Spleen (tissue), 11 donors: ENCODE data around the gene EHD4. TPM values are rescaled to one million over a fixed set of nuclear protein-coding genes. Genes with fewer than 3 reads are reported as not detected.

Experiments used
- DNase-seq: peaks from one replicate; pipeline ENCODE4 v3.0.0-alpha.2; 2020
- H3K27ac ChIP-seq, 8 donors: fragments of 200-600 bp; sonication (generic) in 7 of 8; 1 replicate in 4 of 8; 2 replicates in 4 of 8; pipeline versions ENCODE4 v1.5.0 to v1.8.0; 2016 to 2021; ENCODE audit warnings: inconsistent platforms in 4 of 8, mild to moderate bottlenecking in 4 of 8, moderate library complexity in 1 of 8
- H3K27me3 ChIP-seq, 7 donors: fragments of 200-600 bp; sonication (generic) in 6 of 7; replicated peaks in 1 of 7; 1 replicate in 4 of 7; 2 replicates in 3 of 7; pipeline versions ENCODE4 v1.5.0 to v1.8.0; 2016 to 2021; ENCODE audit warnings: inconsistent platforms in 3 of 7, mild to moderate bottlenecking in 1 of 7
- H3K36me3 ChIP-seq, 6 donors: fragments of 200-600 bp; sonication (generic) in 5 of 6; 1 replicate in 4 of 6; 2 replicates in 2 of 6; pipeline versions ENCODE4 v1.5.0 to v1.8.0; 2016 to 2021; ENCODE audit warnings: inconsistent platforms in 2 of 6
- H3K4me1 ChIP-seq, 6 donors: fragments of 200-600 bp; sonication (generic) in 5 of 6; 1 replicate in 3 of 6; 2 replicates in 3 of 6; pipeline versions ENCODE4 v1.5.0 to v1.8.0; 2016 to 2021; ENCODE audit warnings: inconsistent platforms in 3 of 6
- H3K4me3 ChIP-seq, 8 donors: fragments of 200-600 bp; sonication (generic) in 7 of 8; 1 replicate in 4 of 8; 2 replicates in 4 of 8; pipeline versions ENCODE4 v1.5.0 to v1.8.0; 2016 to 2021; ENCODE audit warnings: inconsistent platforms in 4 of 8, mild to moderate bottlenecking in 4 of 8, moderate library complexity in 2 of 8
- H3K9me3 ChIP-seq, 8 donors: fragments of 200-600 bp; sonication (generic) in 7 of 8; 1 replicate in 4 of 8; 2 replicates in 4 of 8; pipeline versions ENCODE4 v1.5.0 to v1.8.0; 2016 to 2021; ENCODE audit warnings: inconsistent platforms in 4 of 8
- POLR2A ChIP-seq, 3 donors: fragments of 450-650 bp; IDR thresholded peaks; one replicate each; pipeline ENCODE4 v1.5.1; 2017; ENCODE audit warnings: antibody characterized with exemption in 3 of 3, mild to moderate bottlenecking in 1 of 3
- POLR2AphosphoS5 ChIP-seq, 3 donors: sonication (generic); formaldehyde crosslinking; IDR thresholded peaks; one replicate each; pipeline ENCODE4 v1.5.1; 2017; ENCODE audit warnings: antibody characterized with exemption in 3 of 3
- WGBS, 5 donors: extraction: QIAGEN DNeasy Blood & Tissue Kit in 3 of 5; methylation state at CpG; one replicate each; pipeline versions ENCODE4 v1.1.5 to v1.1.7; 2013 to 2018; 5-methylcytosine and 5-hydroxymethylcytosine counted together
- intact Hi-C: fragments of 100-400 bp; cut with DNase I; formaldehyde crosslinking; loops from one replicate; pipeline ENCODE4 v1.15.0; 2023; ENCODE audit warnings: low total_unique reads
- polyA plus RNA-seq, 3 donors: library from polyadenylated mRNA; stranded (reverse); fragments of 200-250 nt; gene quantifications; one replicate each; pipeline ENCODE4 v1.2.1, GENCODE V29; 2013
- total RNA-seq, 7 donors: library from RNA; depleted of rRNA in 3 of 7; stranded (reverse); fragments of >200 nt in 3 of 7; fragmentation: NEBNext Ultra II Directional in 4 of 7; extraction: Animal tissue kit (Norgen Biotek cat#: 25700) in 4 of 7; gene quantifications; one replicate each; pipeline versions ENCODE4 v1.1.0 to v1.2.1, GENCODE V29; 2016 to 2021
- TF ChIP-seq, protein P1 (sequence below), 11 experiments: fragments of 200-600 bp in 7 of 11; fragments of 450-650 bp in 4 of 11; sonication (generic) in 4 of 11; IDR thresholded peaks in 8 of 11; conservative IDR thresholded peaks in 3 of 11; 1 replicate in 7 of 11; 2 replicates in 4 of 11; pipeline versions ENCODE4 v1.4.0 to v1.8.0; 2016 to 2021; ENCODE audit warnings: antibody characterized with exemption in 11 of 11, inconsistent platforms in 4 of 11, mild to moderate bottlenecking in 1 of 11
- donor health status: healthy with polysubstance abuse.
- donor health status: DM: no; HTN: no; CAD: no; lungs with moderate emphysema.
- donor health status: DM: no; HTN: no; CAD: no.
- donor health status: Bipolar disorder and iron deficiency.
- donor health status: healthy.
- donor health status: DM: no; HTN: no; CAD: no.
- donor health status: DM: yes; HTN: yes; CAD: no.

The EHD4 gene
- total and polyA plus RNA-seq, 10 donors = 5.5 to 33.2 (median 21.7) TPM

DNA sequence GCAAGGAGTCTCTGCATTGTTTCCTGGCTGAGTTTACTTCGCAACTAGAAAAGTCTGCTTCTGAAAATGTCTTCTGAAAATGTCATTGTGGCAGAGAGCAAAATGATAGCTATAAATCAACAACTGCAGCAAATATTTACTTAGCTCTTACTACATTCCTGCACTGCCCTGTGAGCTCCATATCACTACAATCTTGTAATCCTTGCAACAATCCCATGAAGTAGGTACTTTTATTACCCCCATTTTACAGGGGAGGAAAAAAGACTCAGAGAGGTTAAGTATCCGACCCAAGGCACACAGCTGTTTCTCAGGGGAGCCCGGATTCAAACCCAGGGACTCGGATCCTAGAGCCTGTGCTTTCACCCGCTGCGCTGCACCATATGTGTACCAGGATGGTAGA lies 44.3 kb downstream of the EHD4 start:
- no peaks in the 10 kb centered on the region for H3K27me3 ChIP-seq
- H3K36me3 ChIP-seq = peaks cover 0 to 24% (median 0%) of the 10 kb centered on the region in 6 donors
- no peaks in the 10 kb centered on the region for H3K9me3 ChIP-seq
- peak overlapping the region in 7 of 8 donors; percentile 19 to 79 (median 74) for H3K27ac ChIP-seq
- intact Hi-C loops = no loop called here
- DNase-seq = no peak
- WGBS, 5 donors = 82 to 92% (median 85%) methylated on average over 6 of the region's 6 CpGs
- TF ChIP-seq POLR2A (IDR thresholded peaks at IDR 0.05) (no peak), POLR2AphosphoS5 (IDR thresholded peaks at IDR 0.05) (no peak)
- TF ChIP-seq, protein P1, sequence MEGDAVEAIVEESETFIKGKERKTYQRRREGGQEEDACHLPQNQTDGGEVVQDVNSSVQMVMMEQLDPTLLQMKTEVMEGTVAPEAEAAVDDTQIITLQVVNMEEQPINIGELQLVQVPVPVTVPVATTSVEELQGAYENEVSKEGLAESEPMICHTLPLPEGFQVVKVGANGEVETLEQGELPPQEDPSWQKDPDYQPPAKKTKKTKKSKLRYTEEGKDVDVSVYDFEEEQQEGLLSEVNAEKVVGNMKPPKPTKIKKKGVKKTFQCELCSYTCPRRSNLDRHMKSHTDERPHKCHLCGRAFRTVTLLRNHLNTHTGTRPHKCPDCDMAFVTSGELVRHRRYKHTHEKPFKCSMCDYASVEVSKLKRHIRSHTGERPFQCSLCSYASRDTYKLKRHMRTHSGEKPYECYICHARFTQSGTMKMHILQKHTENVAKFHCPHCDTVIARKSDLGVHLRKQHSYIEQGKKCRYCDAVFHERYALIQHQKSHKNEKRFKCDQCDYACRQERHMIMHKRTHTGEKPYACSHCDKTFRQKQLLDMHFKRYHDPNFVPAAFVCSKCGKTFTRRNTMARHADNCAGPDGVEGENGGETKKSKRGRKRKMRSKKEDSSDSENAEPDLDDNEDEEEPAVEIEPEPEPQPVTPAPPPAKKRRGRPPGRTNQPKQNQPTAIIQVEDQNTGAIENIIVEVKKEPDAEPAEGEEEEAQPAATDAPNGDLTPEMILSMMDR (IDR thresholded peaks at IDR 0.05 in 8 of 11, conservative IDR thresholded peaks at IDR 0.05 in 3 of 11) = no peak
- H3K4me1 ChIP-seq = peaks cover 21 to 98% (median 78%) of the 10 kb centered on the region in 6 donors
- H3K4me3 ChIP-seq = no peak overlapping the region

DNA sequence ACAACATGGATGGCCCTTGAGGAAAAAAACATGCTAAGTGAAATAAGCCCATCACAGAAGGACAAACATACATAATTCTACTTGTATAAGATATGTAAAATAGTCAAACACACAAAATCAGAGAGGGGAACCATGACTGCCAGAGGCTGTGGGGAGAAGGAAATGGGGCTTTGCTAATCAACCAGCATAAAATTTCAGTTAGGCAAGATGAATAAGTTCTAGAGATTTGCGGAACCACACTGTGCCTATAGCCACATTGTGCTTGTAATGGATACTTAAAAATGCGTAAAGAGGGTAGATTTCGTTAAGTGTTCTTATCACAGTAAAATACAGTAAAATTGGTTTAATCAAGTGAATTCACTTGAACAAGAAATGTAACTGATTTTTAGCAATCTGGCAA lies 44.8 kb downstream of the EHD4 start:
- H3K4me3 ChIP-seq = no peak overlapping the region
- 49 to 70% (median 51%) methylated on average over 3 of the region's 3 CpGs for WGBS, 5 donors
- H3K9me3 ChIP-seq = no peaks in the 10 kb centered on the region
- DNase-seq = no peak
- H3K27ac ChIP-seq = peak overlapping the region in 7 of 8 donors; percentile 19 to 79 (median 74)
- H3K27me3 ChIP-seq = no peaks in the 10 kb centered on the region
- intact Hi-C loops = no loop called here
- H3K36me3 ChIP-seq = peaks cover 0 to 27% (median 0%) of the 10 kb centered on the region in 6 donors
- H3K4me1 ChIP-seq = peaks cover 18 to 94% (median 76%) of the 10 kb centered on the region in 6 donors
- TF ChIP-seq, protein P1 (IDR thresholded peaks at IDR 0.05 in 8 of 11, conservative IDR thresholded peaks at IDR 0.05 in 3 of 11) = no peak
- TF ChIP-seq POLR2A (IDR thresholded peaks at IDR 0.05) = no peak
- no peak for TF ChIP-seq POLR2AphosphoS5 (IDR thresholded peaks at IDR 0.05)

DNA sequence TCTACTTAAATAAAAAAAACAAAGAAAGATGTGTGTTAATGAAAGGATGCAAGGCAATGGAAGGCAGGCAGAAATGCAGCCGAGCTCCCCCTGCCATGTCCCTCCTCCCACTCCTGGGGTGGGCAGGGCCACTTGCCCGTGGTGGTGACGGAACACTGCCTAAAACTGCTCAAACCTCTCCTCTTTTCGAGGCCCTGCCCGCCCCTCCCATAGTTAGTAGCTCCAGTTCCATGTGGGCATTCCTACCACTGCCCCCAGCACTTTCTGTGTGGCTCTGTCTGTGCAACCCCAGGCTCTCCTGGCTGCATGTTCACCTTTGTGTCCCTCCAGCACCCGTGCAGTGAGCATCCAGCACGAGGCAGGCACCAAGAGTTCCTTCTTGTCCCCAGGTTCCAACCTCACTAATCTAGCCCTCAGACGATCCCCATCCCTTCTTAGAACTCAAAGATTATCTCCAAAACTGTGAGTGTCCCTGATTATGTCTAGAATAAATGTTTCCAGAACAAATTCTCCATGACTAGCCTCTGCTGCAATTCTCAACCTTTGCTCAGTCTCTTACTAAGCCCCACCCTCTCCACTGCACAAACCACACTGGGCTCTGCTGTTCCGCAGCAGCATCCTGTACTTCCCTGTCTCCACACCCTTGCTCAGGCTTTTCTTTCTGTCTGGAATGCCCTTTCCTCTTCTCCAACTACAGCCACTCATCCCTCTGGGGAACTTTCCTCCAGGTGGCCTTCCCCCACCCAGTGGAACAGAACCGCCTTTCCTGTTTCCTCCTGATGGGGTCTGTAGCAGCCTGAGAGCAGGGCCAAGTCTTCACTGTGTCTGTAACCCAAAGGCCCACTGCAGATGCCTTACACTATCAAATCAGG lies 45.9 kb downstream of the EHD4 start:
- Histone ChIP-seq H3K27ac (peak overlapping the region in 7 of 8 donors; percentile 9 to 79 (median 74)), H3K9me3 (no peaks in the 10 kb centered on the region), H3K27me3 (no peaks in the 10 kb centered on the region), H3K4me1 (peaks cover 18 to 84% (median 76%) of the 10 kb centered on the region in 6 donors), H3K36me3 (peaks cover 0 to 27% (median 0%) of the 10 kb centered on the region in 6 donors), H3K4me3 (no peak overlapping the region)
- 57 to 72% (median 59%) methylated on average over 10 of the region's 10 CpGs for WGBS, 5 donors
- no peak for DNase-seq
- intact Hi-C loops = no loop called here
- TF ChIP-seq POLR2A (IDR thresholded peaks at IDR 0.05) (no peak), POLR2AphosphoS5 (IDR thresholded peaks at IDR 0.05) (no peak)
- TF ChIP-seq, protein P1 (IDR thresholded peaks at IDR 0.05 in 8 of 11, conservative IDR thresholded peaks at IDR 0.05 in 3 of 11) = no peak

GRCh38 chr15:41925086-41925608 lies 47.2 kb downstream of the EHD4 start:
- Histone ChIP-seq H3K36me3 (peaks cover 0 to 31% (median 0%) of the 10 kb centered on the region in 6 donors), H3K27me3 (no peaks in the 10 kb centered on the region), H3K4me1 (peaks cover 19 to 80% (median 68%) of the 10 kb centered on the region in 6 donors), H3K4me3 (no peak overlapping the region), H3K9me3 (no peaks in the 10 kb centered on the region), H3K27ac (peak overlapping the region in 3 of 8 donors; percentile 37 to 79 (median 76))
- WGBS, 5 donors = 84 to 93% (median 89%) methylated on average over 7 of the region's 7 CpGs
- intact Hi-C loops = no loop called here
- DNase-seq = no peak
- TF ChIP-seq POLR2AphosphoS5 (IDR thresholded peaks at IDR 0.05) = no peak
- no peak for TF ChIP-seq POLR2A (IDR thresholded peaks at IDR 0.05)
- TF ChIP-seq, protein P1 (IDR thresholded peaks at IDR 0.05 in 8 of 11, conservative IDR thresholded peaks at IDR 0.05 in 3 of 11) = no peak
